SHP77 treated with DMSO at 0.1 percent for 48 hours (cell line): ENCODE data around the gene NPAS2.

Experiments used
- DNase-seq: peaks from one replicate; lab custom pipeline; 2025; lab: John Stamatoyannopoulos, UW

Gene NPAS2

GRCh38 chr2:100821911-100822265 is 1.9 kb downstream of the NPAS2 start:
- no peak for DNase-seq

- no peak for DNase-seq
Observed at GRCh38 chr2:100822587-100823248, 2.8 kb downstream of the NPAS2 start.

GRCh38 chr2:100823665-100824438 is 3.9 kb downstream of the NPAS2 start:
- DNase-seq = no peak

- no peak for DNase-seq
Observed at GRCh38 chr2:100824842-100825241, 4.9 kb downstream of the NPAS2 start.

GRCh38 chr2:100826494-100826893 is 6.6 kb downstream of the NPAS2 start:
- no peak for DNase-seq

- DNase-seq = no peak
Observed at GRCh38 chr2:100831158-100831750, 11.3 kb downstream of the NPAS2 start.

GRCh38 chr2:100831831-100832230 is 11.9 kb downstream of the NPAS2 start:
- no peak for DNase-seq

GRCh38 chr2:100832885-100833284 is 12.9 kb downstream of the NPAS2 start:
- DNase-seq = no peak

- no peak for DNase-seq
Observed at GRCh38 chr2:100833331-100833730, 13.4 kb downstream of the NPAS2 start.

GRCh38 chr2:100834221-100834620 is 14.3 kb downstream of the NPAS2 start:
- DNase-seq = no peak

- no peak for DNase-seq
Observed at GRCh38 chr2:100835006-100835659, 15.2 kb downstream of the NPAS2 start.

GRCh38 chr2:100840519-100840918 is 20.6 kb downstream of the NPAS2 start:
- DNase-seq = no peak

GRCh38 chr2:100842241-100842922 is 22.4 kb downstream of the NPAS2 start:
- no peak for DNase-seq

- no peak for DNase-seq
Observed at GRCh38 chr2:100844514-100844913, 24.6 kb downstream of the NPAS2 start.

GRCh38 chr2:100845141-100845991 is 25.4 kb downstream of the NPAS2 start:
- no peak for DNase-seq

- DNase-seq = no peak
Observed at GRCh38 chr2:100846716-100847115, 26.8 kb downstream of the NPAS2 start.

- no peak for DNase-seq
Observed at GRCh38 chr2:100852447-100852846, 32.5 kb downstream of the NPAS2 start.

GRCh38 chr2:100852999-100853908 is 33.3 kb downstream of the NPAS2 start:
- no peak for DNase-seq

GRCh38 chr2:100853909-100854810 is 34.2 kb downstream of the NPAS2 start:
- no peak for DNase-seq
